ENCODE data around the gene SLC16A3. TPM values are rescaled to one million over a fixed set of nuclear protein-coding genes. Genes with fewer than 3 reads are reported as not detected.

SLC16A3 gene
- total and polyA plus RNA-seq, 7 experiments from 2014 or later, result 1.4 to 264 (median 15.9) TPM

GRCh38 chr17:82283208-82283749 is 54.4 kb downstream of the SLC16A3 start:
- H3K27ac Mint-ChIP-seq, result no peak overlapping the region
- H3K4me3 ChIP-seq (ENCODE audit: low read length), result no peak overlapping the region
- peak in 1 of 9 donors; percentile 63 for DNase-seq
- peaks cover 0 to 26% (median 12%) of the 10 kb centered on the region in 7 donors for H3K4me1 Mint-ChIP-seq
- H3K4me1 ChIP-seq (ENCODE audit: control insufficient read depth in 2 of 2, insufficient read depth in 2 of 2, low read length in 2 of 2), result peaks cover 0 to 10% of the 10 kb centered on the region in 2 donors
- H3K36me3 Mint-ChIP-seq, result no peaks in the 10 kb centered on the region
- CTCF ChIA-PET, result interaction anchor here (0.6 kb wide), 1 partner anchor 299 kb away, joined by 3 read pairs; no protein-coding TSS in a partner anchor
- H3K27me3 Mint-ChIP-seq, result no peaks in the 10 kb centered on the region
- H3K27me3 ChIP-seq (ENCODE audit: control insufficient read depth in 2 of 2, insufficient read depth in 2 of 2, low read length in 2 of 2), result no peaks in the 10 kb centered on the region
- intact Hi-C loops (cut with micrococcal nuclease), result no loop called here
- no peak overlapping the region for H3K27ac ChIP-seq (ENCODE audit: low read depth, low read length)
- no peaks in the 10 kb centered on the region for H3K9me3 Mint-ChIP-seq
- no peaks in the 10 kb centered on the region for H3K9me3 ChIP-seq (ENCODE audit: control insufficient read depth in 2 of 3, low read length in 3 of 3)
- POLR2A ChIA-PET, result interaction anchor here (0.5 to 1.2 kb wide), 2 partner anchors 9 to 98 kb away, joined by 3 to 6 read pairs; no protein-coding TSS in a partner anchor
- H3K4me3 Mint-ChIP-seq, result no peak overlapping the region
- peak; percentile 75 for ATAC-seq
- no peaks in the 10 kb centered on the region for H3K36me3 ChIP-seq (ENCODE audit: control insufficient read depth in 2 of 3, insufficient read depth in 3 of 3, low read length in 3 of 3)

GRCh38 chr17:82285141-82285540 is 56.3 kb downstream of the SLC16A3 start:
- Histone ChIP-seq H3K4me1 (ENCODE audit: control insufficient read depth in 2 of 2, insufficient read depth in 2 of 2, low read length in 2 of 2) (peaks cover 0 to 10% of the 10 kb centered on the region in 2 donors), H3K4me3 (ENCODE audit: low read length) (no peak overlapping the region), H3K9me3 (ENCODE audit: control insufficient read depth in 2 of 3, low read length in 3 of 3) (no peaks in the 10 kb centered on the region), H3K36me3 (ENCODE audit: control insufficient read depth in 2 of 3, insufficient read depth in 3 of 3, low read length in 3 of 3) (no peaks in the 10 kb centered on the region), H3K27ac (ENCODE audit: low read depth, low read length) (no peak overlapping the region), H3K27me3 (ENCODE audit: control insufficient read depth in 2 of 2, insufficient read depth in 2 of 2, low read length in 2 of 2) (no peaks in the 10 kb centered on the region)
- ATAC-seq (no peak), DNase-seq (no peak)
- no peak overlapping the region for H3K27ac Mint-ChIP-seq
- intact Hi-C loops (cut with micrococcal nuclease), result no loop called here
- CTCF ChIA-PET, result no interaction called here
- H3K4me1 Mint-ChIP-seq, result peaks cover 0 to 24% (median 12%) of the 10 kb centered on the region in 7 donors
- H3K9me3 Mint-ChIP-seq, result no peaks in the 10 kb centered on the region
- no peaks in the 10 kb centered on the region for H3K27me3 Mint-ChIP-seq
- POLR2A ChIA-PET, result interaction anchor here (1.5 kb wide), 1 partner anchor 79 kb away, joined by 4 read pairs; no protein-coding TSS in a partner anchor
- H3K36me3 Mint-ChIP-seq, result no peaks in the 10 kb centered on the region
- H3K4me3 Mint-ChIP-seq, result no peak overlapping the region

GRCh38 chr17:82287013-82287867 is 58.4 kb downstream of the SLC16A3 start:
- H3K27ac Mint-ChIP-seq, result peak overlapping the region in 3 of 9 donors; percentile 8 to 67 (median 36)
- peaks cover 4 to 20% (median 8%) of the 10 kb centered on the region in 7 donors for H3K4me1 Mint-ChIP-seq
- H3K36me3 Mint-ChIP-seq, result no peaks in the 10 kb centered on the region
- no peaks in the 10 kb centered on the region for H3K36me3 ChIP-seq (ENCODE audit: control insufficient read depth in 2 of 3, insufficient read depth in 3 of 3, low read length in 3 of 3)
- ChIA-PET CTCF (interaction anchor here (0.6 kb wide), 1 partner anchor 62 kb away, joined by 3 read pairs; no protein-coding TSS in a partner anchor), POLR2A (no interaction called here)
- no peak overlapping the region for H3K4me3 ChIP-seq (ENCODE audit: low read length)
- H3K27me3 Mint-ChIP-seq, result no peaks in the 10 kb centered on the region
- H3K9me3 Mint-ChIP-seq, result no peaks in the 10 kb centered on the region
- peaks cover 4 to 7% of the 10 kb centered on the region in 2 donors for H3K4me1 ChIP-seq (ENCODE audit: control insufficient read depth in 2 of 2, insufficient read depth in 2 of 2, low read length in 2 of 2)
- no peaks in the 10 kb centered on the region for H3K9me3 ChIP-seq (ENCODE audit: control insufficient read depth in 2 of 3, low read length in 3 of 3)
- H3K27me3 ChIP-seq (ENCODE audit: control insufficient read depth in 2 of 2, insufficient read depth in 2 of 2, low read length in 2 of 2), result no peaks in the 10 kb centered on the region
- H3K27ac ChIP-seq (ENCODE audit: low read depth, low read length), result no peak overlapping the region
- no peak for ATAC-seq
- intact Hi-C loops (cut with micrococcal nuclease), result no loop called here
- DNase-seq, result no peak
- H3K4me3 Mint-ChIP-seq, result no peak overlapping the region

GRCh38 chr17:82287868-82288801 is 59.3 kb downstream of the SLC16A3 start:
- Histone ChIP-seq H3K4me1 (ENCODE audit: control insufficient read depth in 2 of 2, insufficient read depth in 2 of 2, low read length in 2 of 2) (peaks cover 4 to 7% of the 10 kb centered on the region in 2 donors), H3K27me3 (ENCODE audit: control insufficient read depth in 2 of 2, insufficient read depth in 2 of 2, low read length in 2 of 2) (no peaks in the 10 kb centered on the region), H3K27ac (ENCODE audit: low read depth, low read length) (no peak overlapping the region), H3K36me3 (ENCODE audit: control insufficient read depth in 2 of 3, insufficient read depth in 3 of 3, low read length in 3 of 3) (no peaks in the 10 kb centered on the region), H3K4me3 (ENCODE audit: low read length) (no peak overlapping the region), H3K9me3 (ENCODE audit: control insufficient read depth in 2 of 3, low read length in 3 of 3) (no peaks in the 10 kb centered on the region)
- Mint-ChIP-seq H3K27me3 (no peaks in the 10 kb centered on the region), H3K4me3 (peak overlapping the region in 1 of 10 donors; percentile 42), H3K27ac (peak overlapping the region in 5 of 9 donors; percentile 8 to 67 (median 38)), H3K4me1 (peaks cover 4 to 20% (median 12%) of the 10 kb centered on the region in 7 donors), H3K9me3 (no peaks in the 10 kb centered on the region), H3K36me3 (no peaks in the 10 kb centered on the region)
- POLR2A ChIA-PET, result interaction anchor here (1.0 kb wide), 1 partner anchor 10 kb away, joined by 4 read pairs; no protein-coding TSS in a partner anchor
- intact Hi-C loops (cut with micrococcal nuclease), result loop anchor here in 1 of 2 donors (1.0 kb wide), 1 partner anchor 15 kb away; the partner anchor contains the start of gene CSNK1D
- CTCF ChIA-PET, result no interaction called here
- ATAC-seq, result no peak
- no peak for DNase-seq

Small RNA genes lying within 50 kb of the gene (microRNA-seq; reads per million reads assigned to microRNA genes)
- gene MIR6787 (ENCODE audit: borderline microRNAs expressed), result not detected

Other genes starting within 250 kb of the SLC16A3 start
- gene CENPX, start 206.2 kb upstream of the SLC16A3 start, total RNA-seq, result 10 to 100 TPM; 25.5 to 71.8 (median 31.8) TPM
- 10 to 100 TPM; 62.3 to 72.7 TPM for gene CENPX, start 206.2 kb upstream of the SLC16A3 start, polyA plus RNA-seq
- gene LRRC45, start 205.7 kb upstream of the SLC16A3 start, total RNA-seq, result 10 to 100 TPM in 4 of 5 experiments, 1 to 10 TPM in 1; 9.2 to 39.1 (median 15.0) TPM
- gene LRRC45, start 205.7 kb upstream of the SLC16A3 start, polyA plus RNA-seq, result 1 to 10 TPM; 4.1 to 6.3 TPM
- 1 to 10 TPM; 1.3 to 8.5 (median 2.1) TPM for gene RAC3, start 197.4 kb upstream of the SLC16A3 start, total RNA-seq
- not detected for gene RAC3, start 197.4 kb upstream of the SLC16A3 start, polyA plus RNA-seq
- 100 to 1,000 TPM in 1 of 5 experiments, 10 to 100 TPM in 4; 63.0 to 130 (median 83.6) TPM for gene DCXR, start 191.3 kb upstream of the SLC16A3 start, total RNA-seq
- 100 to 1,000 TPM; 164 to 228 TPM for gene DCXR, start 191.3 kb upstream of the SLC16A3 start, polyA plus RNA-seq
- 10 to 100 TPM; 25.0 to 45.5 (median 31.5) TPM for gene RFNG, start 177.2 kb upstream of the SLC16A3 start, total RNA-seq
- gene RFNG, start 177.2 kb upstream of the SLC16A3 start, polyA plus RNA-seq, result 1 to 10 TPM; 4.2 to 6.7 TPM
- 10 to 100 TPM; 68.3 to 88.1 (median 71.7) TPM for gene GPS1, start 177.1 kb upstream of the SLC16A3 start, total RNA-seq
- gene GPS1, start 177.1 kb upstream of the SLC16A3 start, polyA plus RNA-seq, result 100 to 1,000 TPM; 105 to 124 TPM
- gene DUS1L, start 163.2 kb upstream of the SLC16A3 start, total RNA-seq, result 100 to 1,000 TPM; 127 to 157 (median 147) TPM
- gene DUS1L, start 163.2 kb upstream of the SLC16A3 start, polyA plus RNA-seq, result 100 to 1,000 TPM in 1 of 2 donors, 10 to 100 TPM in 1; 52.9 to 110 TPM
- 100 to 1,000 TPM in 2 of 5 experiments, 10 to 100 TPM in 3; 24.3 to 168 (median 59.0) TPM for gene FASN, start 130.8 kb upstream of the SLC16A3 start, total RNA-seq
- 1 to 10 TPM in 1 of 2 donors, under 1 TPM in 1; 0.96 to 1.5 TPM for gene FASN, start 130.8 kb upstream of the SLC16A3 start, polyA plus RNA-seq
- gene CCDC57, start 16.2 kb upstream of the SLC16A3 start, total RNA-seq, result 100 to 1,000 TPM in 2 of 5 experiments, 10 to 100 TPM in 3; 75.7 to 127 (median 95.0) TPM
- 10 to 100 TPM; 32.1 to 36.8 TPM for gene CCDC57, start 16.2 kb upstream of the SLC16A3 start, polyA plus RNA-seq
- 100 to 1,000 TPM; 144 to 249 (median 176) TPM for gene CSNK1D, start 44.7 kb downstream of the SLC16A3 start, total RNA-seq
- 10 to 100 TPM; 46.1 to 81.3 TPM for gene CSNK1D, start 44.7 kb downstream of the SLC16A3 start, polyA plus RNA-seq
- gene CD7, start 88.6 kb downstream of the SLC16A3 start, total RNA-seq, result 100 to 1,000 TPM in 3 of 5 experiments, 10 to 100 TPM in 2; 61.9 to 390 (median 165) TPM
- 100 to 1,000 TPM; 169 to 183 TPM for gene CD7, start 88.6 kb downstream of the SLC16A3 start, polyA plus RNA-seq
- gene SECTM1, start 104.7 kb downstream of the SLC16A3 start, total RNA-seq, result 10 to 100 TPM in 2 of 5 experiments, 1 to 10 TPM in 3; 2.3 to 32.4 (median 5.1) TPM
- gene SECTM1, start 104.7 kb downstream of the SLC16A3 start, polyA plus RNA-seq, result 1 to 10 TPM; 1.5 to 3.2 TPM
- gene TEX19, start 130.2 kb downstream of the SLC16A3 start, total RNA-seq, result not detected
- not detected for gene TEX19, start 130.2 kb downstream of the SLC16A3 start, polyA plus RNA-seq
- not detected for gene UTS2R, start 142.7 kb downstream of the SLC16A3 start, total RNA-seq
- gene UTS2R, start 142.7 kb downstream of the SLC16A3 start, polyA plus RNA-seq, result not detected
- gene HEXD, start 189.3 kb downstream of the SLC16A3 start, total RNA-seq, result 100 to 1,000 TPM in 2 of 5 experiments, 10 to 100 TPM in 3; 62.7 to 153 (median 66.9) TPM
- gene HEXD, start 189.3 kb downstream of the SLC16A3 start, polyA plus RNA-seq, result 10 to 100 TPM; 12.5 to 18.1 TPM
- 10 to 100 TPM; 21.9 to 34.6 (median 32.3) TPM for gene OGFOD3, start 189.5 kb downstream of the SLC16A3 start, total RNA-seq
- 10 to 100 TPM; 29.7 to 42.1 TPM for gene OGFOD3, start 189.5 kb downstream of the SLC16A3 start, polyA plus RNA-seq
- gene CYBC1, start 221.7 kb downstream of the SLC16A3 start, total RNA-seq, result 100 to 1,000 TPM; 112 to 385 (median 199) TPM
- 100 to 1,000 TPM; 168 to 178 TPM for gene CYBC1, start 221.7 kb downstream of the SLC16A3 start, polyA plus RNA-seq
- 100 to 1,000 TPM in 1 of 5 experiments, 10 to 100 TPM in 4; 59.8 to 188 (median 67.1) TPM for gene NARF, start 229.7 kb downstream of the SLC16A3 start, total RNA-seq
- gene NARF, start 229.7 kb downstream of the SLC16A3 start, polyA plus RNA-seq, result 100 to 1,000 TPM; 102 to 103 TPM

Measured in naive thymus-derived CD4-positive, alpha-beta T cell (primary cell).